Muscle layer of colon (tissue), 2 donors: ENCODE data around the gene ARHGAP31.

Experiments
- H3K27ac ChIP-seq: one replicate; pipeline ENCODE4 v1.7.0; 2013; ENCODE audit warnings: low read depth, mild to moderate bottlenecking, low read length, moderate library complexity
- H3K27me3 ChIP-seq, 2 donors: one replicate each; pipeline ENCODE4 v1.7.0; 2013; ENCODE audit warnings: low read length in 2 of 2, mild to moderate bottlenecking in 2 of 2; ENCODE audit not compliant: insufficient read depth in 2 of 2, control insufficient read depth in 1 of 2
- H3K36me3 ChIP-seq: one replicate; pipeline ENCODE4 v1.7.0; 2013; ENCODE audit warnings: mild to moderate bottlenecking, low read length; ENCODE audit not compliant: insufficient read depth
- H3K4me1 ChIP-seq: one replicate; pipeline ENCODE4 v1.7.0; 2013; ENCODE audit warnings: mild to moderate bottlenecking, low read length; ENCODE audit not compliant: insufficient read depth
- H3K4me3 ChIP-seq, 2 donors: one replicate each; pipeline ENCODE4 v1.7.0; 2013; ENCODE audit warnings: low read length in 2 of 2, low read depth in 1 of 2, mild to moderate bottlenecking in 1 of 2, moderate library complexity in 1 of 2
- H3K9ac ChIP-seq: one replicate; pipeline ENCODE4 v1.7.0; 2013; ENCODE audit warnings: low read length
- H3K9me3 ChIP-seq: one replicate; pipeline ENCODE4 v1.7.0; 2013; ENCODE audit warnings: mild to moderate bottlenecking, low read length
- donor health status: abdominal sarcoma.
- donor health status: Adenocarcinoma of cecum.

Gene ARHGAP31

DNA sequence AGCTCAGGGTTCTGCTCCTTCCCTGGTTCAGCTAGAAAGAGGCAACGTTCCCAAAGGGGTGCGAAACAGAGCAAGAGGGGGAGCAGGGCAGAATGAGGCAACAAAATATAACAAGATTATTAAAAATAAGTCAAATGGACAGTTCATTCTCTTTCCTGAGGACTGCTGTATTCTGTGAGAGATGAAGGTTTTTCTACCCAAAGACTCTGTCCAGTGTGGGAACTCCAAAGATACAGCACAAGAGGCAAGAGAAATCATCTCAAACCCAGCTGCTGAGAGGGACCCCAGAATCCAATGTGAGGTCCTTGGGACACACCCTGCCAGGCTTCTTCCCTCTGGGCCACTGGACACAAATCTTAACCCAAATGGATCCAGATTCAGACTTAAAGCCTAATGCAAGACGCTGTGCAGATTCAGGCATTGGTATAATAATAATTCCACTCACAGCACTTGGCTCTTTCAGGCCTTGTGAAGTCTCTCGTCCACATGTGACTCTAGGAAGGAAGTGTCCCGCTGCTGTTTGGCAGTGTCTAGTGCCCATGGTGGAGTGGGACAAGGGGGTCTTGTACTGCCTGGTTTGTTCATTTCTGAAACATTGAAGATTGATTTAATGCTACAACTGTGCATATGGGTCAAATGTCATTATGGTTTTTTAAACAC is 14.5 kb upstream of the ARHGAP31 start:
- Histone ChIP-seq H3K36me3 (no peaks in the 10 kb centered on the region), H3K9me3 (no peaks in the 10 kb centered on the region), H3K4me1 (no peaks in the 10 kb centered on the region), H3K9ac (no peak overlapping the region), H3K27me3 (no peaks in the 10 kb centered on the region), H3K4me3 (no peak overlapping the region), H3K27ac (no peak overlapping the region)

DNA sequence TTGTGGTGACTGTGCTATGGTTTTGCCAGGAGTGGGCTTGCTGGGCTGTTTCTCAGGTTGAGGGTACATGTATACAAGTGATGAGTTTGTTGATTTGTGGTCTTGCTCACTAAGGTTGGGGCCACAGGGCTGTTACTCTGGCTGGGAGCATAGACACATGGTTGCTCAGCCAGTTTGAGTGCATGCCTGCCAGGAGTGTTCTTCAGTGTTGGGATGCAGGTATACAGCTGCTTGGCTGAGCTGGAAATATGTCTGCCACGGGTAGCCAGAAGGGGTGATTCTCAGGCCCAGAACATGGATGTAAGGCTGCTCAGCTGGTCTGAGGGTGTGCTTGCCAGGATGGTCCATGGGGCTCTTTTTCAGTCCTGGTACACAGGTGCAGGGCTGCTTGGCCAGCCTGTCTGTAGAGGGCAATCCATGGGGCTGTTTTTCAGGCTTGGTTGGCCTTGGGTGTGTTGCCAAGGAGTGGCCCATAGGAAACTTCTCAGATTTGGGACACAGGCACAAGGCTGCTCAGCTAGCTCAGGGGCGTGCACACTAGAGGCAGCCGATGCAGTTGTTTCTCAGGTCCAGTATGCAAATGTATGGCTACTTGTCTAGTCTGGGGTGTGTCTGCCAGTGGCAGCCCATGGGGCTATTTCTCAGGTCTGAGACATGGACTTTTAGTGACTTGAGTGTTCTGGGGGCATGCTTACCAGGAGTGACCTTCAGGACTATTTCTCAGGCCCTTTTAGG is 5.3 kb upstream of the ARHGAP31 start:
- H3K27ac ChIP-seq, result no peak overlapping the region
- no peaks in the 10 kb centered on the region for H3K27me3 ChIP-seq
- no peaks in the 10 kb centered on the region for H3K9me3 ChIP-seq
- H3K36me3 ChIP-seq, result no peaks in the 10 kb centered on the region
- no peak overlapping the region for H3K9ac ChIP-seq
- H3K4me1 ChIP-seq, result peaks cover 8% of the 10 kb centered on the region
- H3K4me3 ChIP-seq, result no peak overlapping the region

DNA sequence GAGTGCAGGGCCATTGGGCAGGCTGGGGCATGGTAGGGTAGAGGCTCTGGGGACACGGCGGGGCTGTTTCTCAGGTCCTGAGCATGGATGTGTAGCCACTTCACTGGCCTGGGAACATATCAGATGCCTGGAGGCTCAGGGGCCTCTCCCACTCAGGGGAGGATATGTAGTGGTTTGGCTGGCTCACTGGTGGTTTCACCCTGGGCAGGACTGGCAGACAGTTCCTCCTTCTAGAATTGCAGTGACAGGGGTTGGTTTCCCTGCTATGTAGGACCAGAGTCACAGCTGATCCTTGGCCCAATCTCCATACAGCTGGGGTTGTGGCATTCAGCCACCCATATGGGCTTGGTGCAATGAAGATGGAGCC is 4.8 kb upstream of the ARHGAP31 start:
- no peaks in the 10 kb centered on the region for H3K27me3 ChIP-seq
- H3K4me3 ChIP-seq, result no peak overlapping the region
- H3K4me1 ChIP-seq, result peaks cover 8% of the 10 kb centered on the region
- no peak overlapping the region for H3K9ac ChIP-seq
- H3K9me3 ChIP-seq, result no peaks in the 10 kb centered on the region
- H3K36me3 ChIP-seq, result no peaks in the 10 kb centered on the region
- H3K27ac ChIP-seq, result no peak overlapping the region

DNA sequence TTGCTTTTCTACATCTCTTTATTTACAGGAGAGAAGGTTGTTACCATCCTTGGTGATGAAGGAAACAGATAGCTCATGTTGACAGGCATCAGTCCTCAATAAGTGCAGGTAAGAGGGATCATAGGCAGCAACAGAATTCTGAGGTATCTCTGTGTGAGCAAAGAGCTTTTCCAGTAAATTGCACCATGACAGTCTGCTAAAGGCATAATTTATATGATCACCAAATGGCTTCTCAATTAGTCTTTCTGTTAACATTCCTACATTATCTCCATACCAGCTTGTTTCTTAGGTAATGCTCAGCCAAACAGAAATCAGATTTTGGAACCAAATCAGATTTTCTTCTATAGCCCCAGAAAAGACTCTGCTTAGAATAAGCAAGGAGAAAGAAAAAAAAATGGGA is 3.6 kb upstream of the ARHGAP31 start:
- Histone ChIP-seq H3K9ac (no peak overlapping the region), H3K4me1 (peaks cover 8% of the 10 kb centered on the region), H3K27me3 (no peaks in the 10 kb centered on the region), H3K36me3 (no peaks in the 10 kb centered on the region), H3K4me3 (no peak overlapping the region), H3K9me3 (no peaks in the 10 kb centered on the region), H3K27ac (no peak overlapping the region)

DNA sequence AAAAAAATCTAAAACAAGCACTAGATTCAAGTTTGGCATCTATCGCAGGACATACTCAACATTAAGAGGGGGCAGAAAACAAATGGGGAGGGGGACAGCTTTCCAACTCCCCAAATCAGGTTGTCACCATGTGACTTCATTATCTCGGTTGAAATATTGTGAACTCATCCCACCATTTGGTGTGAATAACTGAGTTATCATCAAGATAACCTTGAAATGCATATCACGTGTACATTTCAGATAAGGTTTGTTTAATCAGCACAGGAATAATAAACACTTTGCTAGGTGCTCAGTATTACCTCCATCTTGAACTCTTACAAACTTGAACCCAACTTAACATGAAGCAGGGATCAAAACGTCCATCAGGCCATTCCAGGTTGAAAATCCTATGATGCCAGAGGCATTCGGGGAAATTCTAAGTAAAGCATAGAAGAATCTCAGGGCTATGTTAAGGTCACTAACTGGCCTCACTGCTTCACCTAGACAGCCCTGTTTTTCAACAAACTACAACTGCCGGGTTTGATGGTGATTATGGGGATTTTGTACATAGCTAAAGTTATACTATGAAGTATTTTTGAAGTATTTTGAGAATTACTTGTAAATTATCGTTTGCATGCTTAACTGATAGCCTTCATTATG is 3.0 kb upstream of the ARHGAP31 start:
- H3K4me3 ChIP-seq, result no peak overlapping the region
- no peaks in the 10 kb centered on the region for H3K9me3 ChIP-seq
- H3K9ac ChIP-seq, result no peak overlapping the region
- no peak overlapping the region for H3K27ac ChIP-seq
- peaks cover 9% of the 10 kb centered on the region for H3K4me1 ChIP-seq
- no peaks in the 10 kb centered on the region for H3K36me3 ChIP-seq
- H3K27me3 ChIP-seq, result no peaks in the 10 kb centered on the region

DNA sequence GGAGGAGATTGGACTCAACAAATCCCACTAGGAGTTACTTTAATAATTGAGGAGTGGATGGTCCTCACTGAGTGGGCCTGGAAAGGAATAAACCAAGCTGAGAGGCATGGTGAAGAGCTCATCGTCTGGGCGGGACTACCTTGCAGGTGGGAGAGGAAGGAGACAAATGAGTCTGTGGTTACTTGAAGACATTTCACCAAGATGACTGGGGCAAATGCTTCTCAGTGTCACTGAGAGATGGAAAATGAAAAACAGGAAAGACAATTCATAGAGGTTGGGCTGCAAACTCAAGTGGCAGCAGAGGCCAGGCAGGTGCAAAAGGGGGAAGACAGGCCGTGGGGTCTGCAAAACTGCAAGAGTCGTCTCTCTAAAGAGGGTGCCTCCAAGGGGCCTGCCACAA is 1.5 kb upstream of the ARHGAP31 start:
- H3K9me3 ChIP-seq, result no peaks in the 10 kb centered on the region
- H3K9ac ChIP-seq, result no peak overlapping the region
- no peak overlapping the region for H3K27ac ChIP-seq
- H3K4me3 ChIP-seq, result peak overlapping the region in 1 of 2 donors; percentile 92
- H3K4me1 ChIP-seq, result peaks cover 21% of the 10 kb centered on the region
- no peaks in the 10 kb centered on the region for H3K36me3 ChIP-seq
- H3K27me3 ChIP-seq, result no peaks in the 10 kb centered on the region

DNA sequence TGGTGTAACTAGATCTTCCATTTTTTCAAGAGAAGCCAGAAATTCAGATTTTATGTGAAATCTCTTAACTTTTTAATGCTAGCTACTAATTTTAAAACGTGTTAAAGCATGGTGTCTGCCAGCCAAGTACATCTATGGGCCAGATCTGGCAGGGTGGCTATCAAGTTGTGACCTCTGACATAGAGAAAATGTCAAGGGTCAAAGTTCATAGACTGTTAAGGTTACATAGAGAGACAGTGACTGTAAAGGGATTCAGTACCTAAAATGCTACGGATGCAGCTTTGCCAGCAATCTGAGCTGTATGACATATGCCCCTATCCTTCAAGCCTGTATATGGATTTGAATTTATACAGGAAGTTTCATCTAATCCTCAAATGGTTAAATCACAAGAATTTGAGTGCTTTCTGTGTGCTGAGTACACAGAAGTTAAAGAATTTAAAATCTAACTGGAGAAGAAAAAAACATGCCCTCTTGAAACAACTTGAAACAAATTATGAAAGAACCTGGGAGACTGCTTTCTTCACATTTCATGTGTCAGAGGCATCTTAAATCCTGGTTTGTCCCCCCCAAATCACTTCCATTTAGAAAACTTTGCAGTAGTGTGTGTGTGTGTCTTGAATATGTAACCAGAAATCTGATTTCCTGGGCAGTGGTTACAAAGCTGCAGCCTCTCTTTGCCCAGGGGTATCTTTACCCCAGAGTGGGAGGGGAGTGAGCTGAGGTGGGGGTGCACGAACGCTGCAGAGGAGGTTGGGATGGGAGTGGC is 895 bp upstream of the ARHGAP31 start:
- Histone ChIP-seq H3K9ac (peak overlapping the region; percentile 67), H3K4me3 (peak overlapping the region; percentile 84 to 92), H3K27ac (peak overlapping the region; percentile 81), H3K4me1 (peaks cover 21% of the 10 kb centered on the region), H3K27me3 (no peaks in the 10 kb centered on the region), H3K9me3 (no peaks in the 10 kb centered on the region), H3K36me3 (no peaks in the 10 kb centered on the region)

DNA sequence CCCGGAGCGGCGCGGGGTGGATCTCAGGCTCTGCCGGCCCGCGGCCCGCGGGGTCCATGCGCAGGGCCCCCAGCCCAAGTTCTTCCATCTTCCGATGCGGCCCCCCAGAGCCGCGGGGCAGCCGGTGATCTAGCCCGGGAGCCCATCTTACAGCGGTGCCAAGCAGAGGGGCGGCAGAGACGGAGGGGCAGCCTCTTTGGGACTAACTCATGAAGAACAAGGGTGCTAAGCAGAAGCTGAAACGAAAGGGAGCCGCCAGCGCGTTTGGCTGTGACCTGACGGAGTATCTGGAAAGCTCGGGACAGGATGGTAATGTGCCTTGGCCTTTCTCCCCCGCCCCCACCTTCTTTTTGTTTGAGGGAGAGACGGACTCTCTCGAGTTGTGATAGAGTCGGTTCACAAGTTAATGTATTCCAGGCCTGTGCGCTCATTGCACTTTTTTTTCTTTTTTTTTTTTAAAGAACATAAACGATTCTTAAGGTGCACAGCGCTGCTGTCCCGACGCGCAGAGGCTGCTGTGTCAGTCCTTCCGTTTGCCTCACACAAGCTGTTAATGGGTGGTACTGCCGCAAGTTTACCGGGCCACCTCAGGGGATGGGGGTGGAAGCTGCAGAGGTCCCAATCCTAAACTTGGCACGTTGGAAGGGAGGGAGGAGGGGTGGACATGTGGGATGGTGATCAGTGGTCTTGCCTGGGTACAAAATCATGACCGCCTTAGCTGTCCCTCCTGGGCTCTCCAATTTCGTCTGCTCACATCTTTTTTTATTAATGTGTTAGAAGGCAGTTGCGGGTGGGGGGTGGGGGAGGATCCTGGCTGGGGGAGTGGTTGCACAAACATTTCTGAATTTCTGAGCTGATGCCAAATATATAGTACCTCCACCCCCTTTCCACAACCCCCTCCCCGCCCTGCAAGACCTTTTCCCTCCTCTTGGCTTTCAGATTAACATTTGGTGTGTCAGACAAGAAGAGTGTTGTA is 801 bp downstream of the ARHGAP31 start:
- H3K9me3 ChIP-seq, result no peaks in the 10 kb centered on the region
- peak overlapping the region; percentile 81 for H3K27ac ChIP-seq
- H3K27me3 ChIP-seq, result no peaks in the 10 kb centered on the region
- H3K36me3 ChIP-seq, result peaks cover 5% of the 10 kb centered on the region
- H3K4me1 ChIP-seq, result peaks cover 21% of the 10 kb centered on the region
- peak overlapping the region; percentile 67 for H3K9ac ChIP-seq
- H3K4me3 ChIP-seq, result peak overlapping the region; percentile 84 to 92

DNA sequence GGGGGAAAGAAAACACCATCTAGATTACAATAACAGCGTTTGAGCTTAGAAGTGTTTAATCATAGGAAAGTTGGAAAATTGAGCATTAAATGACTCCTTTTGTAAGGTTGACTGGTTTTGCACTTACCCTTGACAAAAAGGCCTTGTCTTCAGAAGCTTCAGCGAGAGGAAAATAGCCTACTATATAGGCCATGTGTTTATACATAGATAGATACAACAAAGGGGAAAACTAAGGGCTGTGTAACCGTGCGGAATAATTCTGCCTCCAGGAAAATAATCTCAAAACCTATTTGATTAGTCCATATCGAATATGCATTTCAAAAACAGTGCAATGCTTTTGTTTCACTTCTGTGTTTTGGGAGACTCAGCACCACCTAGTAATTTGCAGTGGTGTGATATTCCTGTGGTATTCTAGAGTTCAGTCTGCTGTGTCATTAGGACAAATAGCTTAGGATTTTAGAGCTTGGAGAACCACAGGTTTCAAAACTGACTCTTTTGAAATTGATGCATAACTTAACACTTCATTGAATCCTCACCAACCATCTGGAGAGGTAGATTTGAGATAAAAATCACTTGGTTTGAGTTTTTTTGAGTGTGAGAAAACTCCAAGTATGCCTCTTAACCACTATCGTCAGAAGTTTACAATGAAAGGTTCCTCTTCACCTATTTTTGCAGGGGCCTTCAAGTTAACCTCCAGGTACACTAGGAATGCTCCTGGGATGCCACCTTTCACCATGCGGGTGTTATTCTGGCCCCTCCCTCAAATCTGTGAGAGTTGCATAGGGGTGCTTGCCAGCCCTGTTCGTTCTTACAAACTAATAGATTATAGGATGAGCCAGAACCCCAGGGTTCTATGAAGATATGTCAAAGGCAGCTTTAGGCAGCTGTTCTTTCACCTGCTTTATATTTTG is 1.9 kb downstream of the ARHGAP31 start:
- H3K4me1 ChIP-seq, result peaks cover 21% of the 10 kb centered on the region
- H3K9me3 ChIP-seq, result no peaks in the 10 kb centered on the region
- H3K9ac ChIP-seq, result peak overlapping the region; percentile 23
- no peaks in the 10 kb centered on the region for H3K27me3 ChIP-seq
- H3K36me3 ChIP-seq, result peaks cover 6% of the 10 kb centered on the region
- H3K4me3 ChIP-seq, result peak overlapping the region in 1 of 2 donors; percentile 92
- H3K27ac ChIP-seq, result no peak overlapping the region

DNA sequence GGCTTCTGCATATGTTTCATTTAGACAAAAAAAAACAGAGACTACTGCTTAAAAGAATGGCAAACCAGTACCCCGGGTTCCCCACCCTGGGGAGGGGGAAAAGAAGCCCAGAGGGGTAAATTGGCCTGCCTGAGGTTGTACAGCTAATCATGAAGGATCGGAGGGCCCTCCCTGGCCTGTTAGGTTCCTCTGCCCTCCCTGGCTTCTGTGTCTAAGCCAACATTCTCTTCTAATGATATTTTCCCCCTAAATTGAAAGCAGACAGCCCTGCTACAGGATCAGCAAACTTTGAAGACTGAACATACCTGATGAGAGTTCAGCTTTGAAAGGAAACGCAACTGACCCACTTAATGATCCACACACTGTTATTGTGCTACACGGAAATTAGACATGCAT is 2.5 kb downstream of the ARHGAP31 start:
- Histone ChIP-seq H3K4me1 (peaks cover 21% of the 10 kb centered on the region), H3K4me3 (peak overlapping the region in 1 of 2 donors; percentile 92), H3K9me3 (no peaks in the 10 kb centered on the region), H3K36me3 (peaks cover 6% of the 10 kb centered on the region), H3K9ac (no peak overlapping the region), H3K27ac (no peak overlapping the region), H3K27me3 (no peaks in the 10 kb centered on the region)
